ENCODE measurements around the gene CNOT9.

CNOT9 gene

GRCh38 chr2:218645126-218645525 is 76.5 kb downstream of the CNOT9 start:
- TF ChIP-seq EZH2 (IDR thresholded peaks at IDR 0.05; ENCODE audit: borderline replicate concordance, low read depth, low read length, severe bottlenecking) (no peak), CTCF (IDR thresholded peaks at IDR 0.05; ENCODE audit: borderline replicate concordance, extremely low read depth, low read length, poor library complexity, severe bottlenecking) (no peak)
- H3K79me2 ChIP-seq (ENCODE audit: insufficient read depth, low read length), result peaks cover 8% of the 10 kb centered on the region
- H3K36me3 ChIP-seq (ENCODE audit: insufficient read depth, low read length), result peaks cover 85% of the 10 kb centered on the region
- no peak overlapping the region for H3K4me3 ChIP-seq (ENCODE audit: low read depth in 1 of 2, low read length in 2 of 2)
- H4K20me1 ChIP-seq (ENCODE audit: insufficient read depth, low read length), result peaks cover 21% of the 10 kb centered on the region
- H3K4me1 ChIP-seq (ENCODE audit: insufficient read depth, low read length), result no peaks in the 10 kb centered on the region
- no peak overlapping the region for H3K4me2 ChIP-seq (ENCODE audit: insufficient read depth, low read length)
- H3K9me3 ChIP-seq (ENCODE audit: insufficient read depth, low read length, severe bottlenecking), result no peaks in the 10 kb centered on the region
- ATAC-seq (ENCODE audit: insufficient read depth, low read depth) (no peak), DNase-seq (no peak)
- H3K27ac ChIP-seq (ENCODE audit: low read length), result no peak overlapping the region
- no peak overlapping the region for H3K9ac ChIP-seq (ENCODE audit: low read depth, low read length)
- no peaks in the 10 kb centered on the region for H3K27me3 ChIP-seq (ENCODE audit: insufficient read depth, low read length, poor library complexity)
- H2AFZ ChIP-seq (ENCODE audit: low read depth, low read length), result no peak overlapping the region

Measured in DND-41 (cell line).